ENCODE results near the gene EVC2. TPM values are rescaled to one million over a fixed set of nuclear protein-coding genes. Genes with fewer than 3 reads are reported as not detected.

The EVC2 gene
- total RNA-seq, 1 experiment from 2014 or later: 7.8 TPM

GRCh38 chr4:5730993-5731990 is 22.9 kb upstream of the EVC2 start:
- H4K91ac ChIP-seq (ENCODE audit: insufficient read length, low read depth, low read length): no peak overlapping the region
- no peaks in the 10 kb centered on the region; the same call in 1 of the 2 replicates for H3K4me1 ChIP-seq (ENCODE audit: insufficient read depth, low read length)
- no peak overlapping the region for H2BK5ac ChIP-seq (ENCODE audit: insufficient read length, low read length)
- Mint-ChIP-seq H3K27ac (peak overlapping the region; percentile 19 to 91 (median 85); a peak in 3 of 7 replicates), H3K27me3 (ENCODE audit: low read depth) (no peaks in the 10 kb centered on the region; the same call in none of the 2 replicates), H3K4me3 (no peak overlapping the region), H3K36me3 (ENCODE audit: insufficient read depth in 1 of 3, low read depth in 3 of 3) (peaks cover 12 to 46% (median 29%) of the 10 kb centered on the region in 3 experiments), H3K4me1 (0 out of 4 replicates have a peak, but pooled peaks cover 0 to 4% of the 10 kb centered on the region in 2 experiments), H3K9me3 (no peaks in the 10 kb centered on the region)
- no peak overlapping the region for H2BK20ac ChIP-seq (ENCODE audit: low read depth, low read length, poor library complexity, severe bottlenecking)
- H2BK120ac ChIP-seq (ENCODE audit: low read depth, low read length, poor library complexity, severe bottlenecking): no peak overlapping the region
- H4K8ac ChIP-seq (replicated peaks; ENCODE audit: insufficient read length, low read depth, low read length): no peak overlapping the region
- no peak overlapping the region for H2AFZ ChIP-seq (ENCODE audit: low read length)
- H3K18ac ChIP-seq (ENCODE audit: insufficient read length, low read depth, low read length): no peak overlapping the region
- H3K23ac ChIP-seq (ENCODE audit: insufficient read length, low read depth, low read length): no peak overlapping the region
- no peak overlapping the region for H3K27ac ChIP-seq (ENCODE audit: insufficient read length, low read depth, low read length)
- no peak overlapping the region for H2BK15ac ChIP-seq (ENCODE audit: low read depth, low read length)
- no peaks in the 10 kb centered on the region for H3K9me3 ChIP-seq (ENCODE audit: control insufficient read depth, low read depth, low read length)
- no peak overlapping the region for H4K5ac ChIP-seq (ENCODE audit: insufficient read length, low read depth, low read length)
- no peak overlapping the region for H3K4ac ChIP-seq (ENCODE audit: low read depth, low read length)
- no peak overlapping the region for H3K4me2 ChIP-seq (ENCODE audit: insufficient read depth, insufficient read length, low read length)
- no peak overlapping the region for H3K9ac ChIP-seq (ENCODE audit: extremely low read depth, insufficient read length, low read length)
- DNase-seq: no peak
- no peak overlapping the region for H3K56ac ChIP-seq (ENCODE audit: insufficient read length, low read depth, low read length)
- no peaks in the 10 kb centered on the region for H3K79me1 ChIP-seq (ENCODE audit: insufficient read depth, low read depth, low read length, poor library complexity, severe bottlenecking)
- H4K20me1 ChIP-seq (ENCODE audit: control insufficient read depth, insufficient read depth, insufficient read length): no peaks in the 10 kb centered on the region
- H3K14ac ChIP-seq (ENCODE audit: insufficient read depth, low read length): no peak overlapping the region
- H3K79me2 ChIP-seq (ENCODE audit: insufficient read depth, low read length): no peaks in the 10 kb centered on the region
- no CpG with 5 or more reads among the region's 30 CpGs for WGBS (ENCODE audit: extremely low coverage, insufficient read length, low lambda C conversion rate)
- no peaks in the 10 kb centered on the region for H3K23me2 ChIP-seq (ENCODE audit: insufficient read length, low read depth, low read length, poor library complexity, severe bottlenecking)
- no peaks in the 10 kb centered on the region for H3K27me3 ChIP-seq (ENCODE audit: insufficient read depth, low read length)
- H2AK5ac ChIP-seq (ENCODE audit: insufficient read length, low read length): no peak overlapping the region
- no peak overlapping the region for H2BK12ac ChIP-seq (ENCODE audit: insufficient read length, low read depth, low read length)
- no peak for TF ChIP-seq CTCF (conservative IDR thresholded peaks at IDR 0.05)
- H3T11ph ChIP-seq (ENCODE audit: low read length): no peak overlapping the region
